SU-DHL-6 (cell line): Measurements from ENCODE around the gene SLC27A1.

Source experiments
- H2AFZ ChIP-seq: fragments of 200-600 bp; sonication (generic); 2 replicates; pipeline ENCODE4 v1.6.1; 2014; ENCODE audit warnings: low read depth, mild to moderate bottlenecking, moderate library complexity, mixed read lengths, antibody characterized with exemption, low read length; ENCODE audit not compliant: severe bottlenecking
- H3F3A ChIP-seq: fragments of 200-600 bp; shearing (Covaris generic); 2 replicates; pipeline ENCODE4 v1.6.0; 2016; ENCODE audit warnings: antibody characterized with exemption, mild to moderate bottlenecking; ENCODE audit not compliant: insufficient read depth
- H3K27ac ChIP-seq: fragments of 200-600 bp; sonication (generic); 2 replicates; pipeline ENCODE4 v1.5.1; 2016; ENCODE audit warnings: low read depth, mild to moderate bottlenecking, low read length, moderate library complexity, mixed read lengths
- H3K27me3 ChIP-seq: fragments of 200-600 bp; sonication (generic), shearing (Covaris generic); 2 replicates; pipeline ENCODE4 v1.6.0; 2014; ENCODE audit warnings: mild to moderate bottlenecking, low read length
- H3K36me3 ChIP-seq: fragments of 200-600 bp; sonication (generic); 2 replicates; pipeline ENCODE4 v1.6.1; 2014; ENCODE audit warnings: mild to moderate bottlenecking, low read length, mixed read lengths
- H3K4me2 ChIP-seq: fragments of 300-600, 200-600 bp; shearing (Covaris generic), sonication (generic); 2 replicates; pipeline ENCODE4 v1.6.0; 2014; ENCODE audit warnings: low read length, low read depth, mild to moderate bottlenecking; ENCODE audit not compliant: poor library complexity, severe bottlenecking
- H3K4me3 ChIP-seq: fragments of 200-600 bp; sonication (generic); 2 replicates; pipeline ENCODE4 v1.5.1; 2014; ENCODE audit warnings: antibody characterized with exemption, low read length, mild to moderate bottlenecking, mixed read lengths; ENCODE audit not compliant: insufficient read depth, poor library complexity, severe bottlenecking
- H3K79me2 ChIP-seq: fragments of 200-600 bp; sonication (generic); 2 replicates; pipeline ENCODE4 v1.6.1; 2014; ENCODE audit warnings: mild to moderate bottlenecking, low read length, moderate library complexity; ENCODE audit not compliant: insufficient read depth
- H3K9ac ChIP-seq: fragments of 200-600 bp; sonication (generic); 2 replicates; pipeline ENCODE4 v1.7.0; 2014; ENCODE audit warnings: mild to moderate bottlenecking, low read length
- H3K9me2 ChIP-seq: fragments of 200-600 bp; sonication (generic); replicated peaks from 2 replicates; pipeline ENCODE4 v1.6.1; 2014; ENCODE audit warnings: low read length; ENCODE audit not compliant: insufficient read depth
- H3K9me3 ChIP-seq: fragments of 200-600 bp; sonication (generic); 2 replicates; pipeline ENCODE4 v1.6.1; 2014; ENCODE audit warnings: low read length, mixed read lengths; ENCODE audit not compliant: insufficient read depth
- H4K20me1 ChIP-seq: fragments of 200-600 bp; sonication (generic); 2 replicates; pipeline ENCODE4 v1.6.1; 2014; ENCODE audit warnings: low read depth, mild to moderate bottlenecking, antibody characterized with exemption, low read length, moderate library complexity, mixed read lengths
- CTCF ChIP-seq: fragments of 200-600 bp; sonication (generic); IDR thresholded peaks from one replicate; pipeline ENCODE4 v1.5.1; 2017; ENCODE audit warnings: antibody characterized with exemption, mild to moderate bottlenecking, low read length, moderate library complexity; ENCODE audit not compliant: insufficient read depth, poor library complexity, severe bottlenecking
- EZH2phosphoT487 ChIP-seq: fragments of 200-600 bp; sonication (generic), shearing (Covaris generic); conservative IDR thresholded peaks from 2 replicates; pipeline ENCODE4 v1.6.1; 2018; ENCODE audit warnings: mild to moderate bottlenecking, antibody characterized with exemption, low read length, moderate library complexity, mixed read lengths

SLC27A1 gene

GRCh38 chr19:17435218-17435617 is 35.1 kb upstream of the SLC27A1 start:
- no peaks in the 10 kb centered on the region for H3K36me3 ChIP-seq
- H3K4me2 ChIP-seq = no peak overlapping the region
- H3K9me2 ChIP-seq = no peaks in the 10 kb centered on the region
- no peak overlapping the region for H2AFZ ChIP-seq
- H3K9me3 ChIP-seq = no peaks in the 10 kb centered on the region
- H3F3A ChIP-seq = no peaks in the 10 kb centered on the region
- H3K79me2 ChIP-seq = no peaks in the 10 kb centered on the region
- TF ChIP-seq EZH2phosphoT487 = no peak
- TF ChIP-seq CTCF = no peak
- no peak overlapping the region for H3K4me3 ChIP-seq
- no peaks in the 10 kb centered on the region for H4K20me1 ChIP-seq
- no peaks in the 10 kb centered on the region for H3K27me3 ChIP-seq
- H3K27ac ChIP-seq = no peak overlapping the region
- H3K9ac ChIP-seq = no peak overlapping the region

GRCh38 chr19:17436094-17436873 is 34.0 kb upstream of the SLC27A1 start:
- Histone ChIP-seq H3K4me3 (no peak overlapping the region), H3K4me2 (no peak overlapping the region), H2AFZ (no peak overlapping the region), H3K9me3 (no peaks in the 10 kb centered on the region), H3K36me3 (no peaks in the 10 kb centered on the region), H3K79me2 (no peaks in the 10 kb centered on the region), H3K27ac (no peak overlapping the region), H3K9me2 (no peaks in the 10 kb centered on the region), H3F3A (no peaks in the 10 kb centered on the region), H3K9ac (no peak overlapping the region), H3K27me3 (no peaks in the 10 kb centered on the region), H4K20me1 (no peaks in the 10 kb centered on the region)
- TF ChIP-seq CTCF (no peak), EZH2phosphoT487 (no peak)

DNA sequence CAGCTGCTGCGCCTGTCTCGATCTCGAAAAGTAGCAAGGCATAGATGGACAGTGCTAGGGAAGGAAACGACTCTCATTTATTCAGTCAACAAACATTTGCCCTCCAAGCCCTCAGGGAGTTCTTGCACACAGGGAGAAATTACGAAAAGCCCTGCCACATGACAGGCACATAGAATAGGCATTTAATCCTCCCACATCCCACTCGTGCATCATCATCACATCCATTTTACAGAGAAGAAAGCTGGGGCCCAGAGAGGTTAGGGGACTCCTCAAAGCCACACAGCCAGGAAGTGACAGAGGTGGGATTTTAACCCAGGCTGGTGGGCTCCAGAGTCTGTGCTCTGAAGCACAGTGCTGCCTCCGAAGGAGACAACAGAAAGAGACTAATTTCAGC is 33.5 kb upstream of the SLC27A1 start:
- H3K27me3 ChIP-seq = no peaks in the 10 kb centered on the region
- H3K4me3 ChIP-seq = no peak overlapping the region
- no peaks in the 10 kb centered on the region for H4K20me1 ChIP-seq
- H3K4me2 ChIP-seq = no peak overlapping the region
- no peaks in the 10 kb centered on the region for H3F3A ChIP-seq
- H2AFZ ChIP-seq = no peak overlapping the region
- H3K9me3 ChIP-seq = no peaks in the 10 kb centered on the region
- H3K79me2 ChIP-seq = no peaks in the 10 kb centered on the region
- TF ChIP-seq CTCF (no peak), EZH2phosphoT487 (no peak)
- H3K9ac ChIP-seq = no peak overlapping the region
- H3K27ac ChIP-seq = no peak overlapping the region
- H3K36me3 ChIP-seq = no peaks in the 10 kb centered on the region
- no peaks in the 10 kb centered on the region for H3K9me2 ChIP-seq
